Measurements from ENCODE around the gene LRRC55.

DNA sequence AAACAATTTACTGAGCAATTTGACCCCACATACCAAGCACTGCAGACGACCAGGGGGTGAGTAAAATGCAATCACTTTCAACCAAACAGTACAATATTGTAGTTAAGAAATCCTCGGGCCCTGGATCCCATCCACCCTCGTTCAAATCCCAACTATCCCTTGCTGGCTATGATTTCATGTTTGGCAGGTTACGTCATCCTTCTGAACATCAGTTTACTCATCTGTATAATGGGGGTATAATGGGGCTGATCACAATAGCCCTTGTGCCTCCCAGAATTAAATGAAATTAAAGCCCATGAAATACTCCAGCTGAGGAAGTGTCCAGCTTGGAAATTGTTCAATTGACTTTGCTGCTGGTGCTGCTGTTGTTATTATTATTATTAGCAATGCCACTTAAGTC is 34.7 kb downstream of the LRRC55 start:
- TF ChIP-seq TAF1 (IDR thresholded peaks at IDR 0.05; ENCODE audit: borderline replicate concordance, low read depth, low read length) (no peak), POLR2AphosphoS5 (IDR thresholded peaks at IDR 0.05; ENCODE audit: low read depth, low read length) (no peak)

All from GM12892 (cell line).